GM12865 (cell line): ENCODE results near the gene SHISA9.

Experiments used
- DNase-seq: peaks from one replicate; pipeline ENCODE4 v3.0.0; 2010; ENCODE audit warnings: low read depth
- H3K4me3 ChIP-seq: 2 replicates; pipeline ENCODE4 v1.5.1; 2011; ENCODE audit warnings: mild to moderate bottlenecking, low read depth, low read length, control low read depth
- TF ChIP-seq, protein P1 (sequence below): IDR thresholded peaks from 2 replicates; pipeline ENCODE4 v1.5.1; 2011; ENCODE audit warnings: low read length, control low read depth, low read depth, inconsistent platforms; ENCODE audit not compliant: insufficient read depth; ENCODE audit errors: missing control alignments

The SHISA9 gene

GRCh38 chr16:13203725-13204124 is 302.3 kb downstream of the SHISA9 start:
- no peak for DNase-seq
- no peak overlapping the region for H3K4me3 ChIP-seq
- TF ChIP-seq, protein P1, sequence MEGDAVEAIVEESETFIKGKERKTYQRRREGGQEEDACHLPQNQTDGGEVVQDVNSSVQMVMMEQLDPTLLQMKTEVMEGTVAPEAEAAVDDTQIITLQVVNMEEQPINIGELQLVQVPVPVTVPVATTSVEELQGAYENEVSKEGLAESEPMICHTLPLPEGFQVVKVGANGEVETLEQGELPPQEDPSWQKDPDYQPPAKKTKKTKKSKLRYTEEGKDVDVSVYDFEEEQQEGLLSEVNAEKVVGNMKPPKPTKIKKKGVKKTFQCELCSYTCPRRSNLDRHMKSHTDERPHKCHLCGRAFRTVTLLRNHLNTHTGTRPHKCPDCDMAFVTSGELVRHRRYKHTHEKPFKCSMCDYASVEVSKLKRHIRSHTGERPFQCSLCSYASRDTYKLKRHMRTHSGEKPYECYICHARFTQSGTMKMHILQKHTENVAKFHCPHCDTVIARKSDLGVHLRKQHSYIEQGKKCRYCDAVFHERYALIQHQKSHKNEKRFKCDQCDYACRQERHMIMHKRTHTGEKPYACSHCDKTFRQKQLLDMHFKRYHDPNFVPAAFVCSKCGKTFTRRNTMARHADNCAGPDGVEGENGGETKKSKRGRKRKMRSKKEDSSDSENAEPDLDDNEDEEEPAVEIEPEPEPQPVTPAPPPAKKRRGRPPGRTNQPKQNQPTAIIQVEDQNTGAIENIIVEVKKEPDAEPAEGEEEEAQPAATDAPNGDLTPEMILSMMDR: no peak

- H3K4me3 ChIP-seq: no peak overlapping the region
- TF ChIP-seq, protein P1: no peak
- DNase-seq: no peak
These were observed 304.0 kb downstream of the SHISA9 start for GRCh38 chr16:13205352-13205751.

DNA sequence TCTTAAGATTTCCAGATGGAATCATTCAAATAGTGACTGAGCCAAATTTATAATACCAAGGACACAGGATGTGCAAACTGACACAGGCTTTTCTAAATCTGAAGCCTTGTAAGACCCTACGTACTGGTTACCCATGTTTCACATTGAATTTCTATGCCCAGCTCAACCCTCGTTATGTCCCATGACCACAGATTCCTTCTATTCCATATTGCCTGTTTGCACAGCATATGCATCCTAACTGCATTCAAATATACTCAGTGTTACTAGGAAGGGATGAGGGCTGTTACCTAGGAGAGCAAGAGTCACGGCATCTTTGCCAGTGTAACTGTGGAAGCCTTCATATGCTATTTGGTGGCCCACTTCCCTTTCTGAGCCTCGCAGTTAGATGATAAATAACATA is 305.2 kb downstream of the SHISA9 start:
- H3K4me3 ChIP-seq: no peak overlapping the region
- no peak for DNase-seq
- TF ChIP-seq, protein P1: no peak

- no peak overlapping the region for H3K4me3 ChIP-seq
- TF ChIP-seq, protein P1: no peak
- DNase-seq: no peak
These were observed 305.8 kb downstream of the SHISA9 start for GRCh38 chr16:13207151-13207550.

GRCh38 chr16:13223666-13224065 is 322.3 kb downstream of the SHISA9 start:
- DNase-seq: no peak
- TF ChIP-seq, protein P1: no peak
- no peak overlapping the region for H3K4me3 ChIP-seq

DNA sequence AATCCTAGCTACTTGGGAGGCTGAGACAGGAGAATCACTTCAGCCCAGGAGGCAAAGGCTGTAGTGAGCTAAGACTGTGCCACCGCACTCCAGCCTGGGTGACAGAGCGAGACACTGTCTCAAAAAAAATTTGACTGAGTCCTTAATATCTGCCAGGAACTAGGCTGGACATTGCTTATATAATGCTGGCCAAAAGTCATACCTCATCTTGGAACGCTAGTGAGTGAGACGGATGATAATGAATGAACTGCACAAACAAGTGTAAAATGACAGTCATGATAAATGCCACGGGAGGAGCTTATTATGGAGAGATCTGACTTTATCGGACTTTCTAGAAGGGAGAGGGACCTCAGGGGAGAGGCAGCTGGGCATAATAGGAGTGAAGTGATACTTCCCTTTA is 327.6 kb downstream of the SHISA9 start:
- no peak for DNase-seq
- TF ChIP-seq, protein P1: no peak
- H3K4me3 ChIP-seq: no peak overlapping the region

GRCh38 chr16:13231365-13231764 is 330.0 kb downstream of the SHISA9 start:
- no peak overlapping the region for H3K4me3 ChIP-seq
- DNase-seq: no peak
- TF ChIP-seq, protein P1: no peak
